Measurements from ENCODE around the gene MXRA8. TPM values are rescaled to one million over a fixed set of nuclear protein-coding genes. Genes with fewer than 3 reads are reported as not detected.

MXRA8 gene
- total RNA-seq, 2 donors from 2014 or later, result 23.3 to 48.5 TPM

DNA sequence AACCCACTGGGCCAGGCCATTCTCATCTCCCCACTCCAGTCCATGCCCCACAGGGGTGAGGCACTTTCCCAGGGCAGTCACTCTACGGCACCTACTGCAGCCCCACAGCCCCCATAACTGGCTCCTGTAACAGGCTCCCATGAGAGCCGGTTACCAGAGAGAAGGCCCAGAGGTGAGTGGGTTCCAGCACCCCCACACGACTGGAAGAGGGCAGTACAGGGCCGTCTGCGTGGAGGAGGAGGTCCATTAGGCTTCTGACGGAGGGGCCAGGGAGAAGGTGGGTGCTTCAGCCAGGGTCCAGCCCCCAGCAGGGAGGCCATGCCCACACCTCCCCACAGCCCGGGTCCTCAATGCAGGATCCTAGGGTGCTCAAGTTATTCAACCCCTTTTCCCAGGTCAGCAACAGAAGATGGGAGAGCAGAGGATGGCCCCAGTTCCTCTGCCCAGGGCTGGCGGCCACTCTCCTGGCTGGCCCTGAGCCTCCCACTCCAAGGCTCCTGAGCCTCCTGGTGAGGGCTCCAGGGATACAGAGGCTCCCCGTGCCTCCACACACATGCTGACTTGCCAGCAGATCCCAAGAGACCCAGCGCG is 52.2 kb downstream of the MXRA8 start:
- H3K27ac ChIP-seq, result peak overlapping the region in 2 of 4 donors; percentile 72 to 81
- no peaks in the 10 kb centered on the region for H3K36me3 ChIP-seq (replicated peaks in 1 of 2; ENCODE audit: insufficient read depth in 1 of 2, low read depth in 2 of 2)
- TF ChIP-seq POLR2A (IDR thresholded peaks at IDR 0.05), result no peak
- TF ChIP-seq, protein P1, sequence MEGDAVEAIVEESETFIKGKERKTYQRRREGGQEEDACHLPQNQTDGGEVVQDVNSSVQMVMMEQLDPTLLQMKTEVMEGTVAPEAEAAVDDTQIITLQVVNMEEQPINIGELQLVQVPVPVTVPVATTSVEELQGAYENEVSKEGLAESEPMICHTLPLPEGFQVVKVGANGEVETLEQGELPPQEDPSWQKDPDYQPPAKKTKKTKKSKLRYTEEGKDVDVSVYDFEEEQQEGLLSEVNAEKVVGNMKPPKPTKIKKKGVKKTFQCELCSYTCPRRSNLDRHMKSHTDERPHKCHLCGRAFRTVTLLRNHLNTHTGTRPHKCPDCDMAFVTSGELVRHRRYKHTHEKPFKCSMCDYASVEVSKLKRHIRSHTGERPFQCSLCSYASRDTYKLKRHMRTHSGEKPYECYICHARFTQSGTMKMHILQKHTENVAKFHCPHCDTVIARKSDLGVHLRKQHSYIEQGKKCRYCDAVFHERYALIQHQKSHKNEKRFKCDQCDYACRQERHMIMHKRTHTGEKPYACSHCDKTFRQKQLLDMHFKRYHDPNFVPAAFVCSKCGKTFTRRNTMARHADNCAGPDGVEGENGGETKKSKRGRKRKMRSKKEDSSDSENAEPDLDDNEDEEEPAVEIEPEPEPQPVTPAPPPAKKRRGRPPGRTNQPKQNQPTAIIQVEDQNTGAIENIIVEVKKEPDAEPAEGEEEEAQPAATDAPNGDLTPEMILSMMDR (IDR thresholded peaks at IDR 0.05), result no peak
- WGBS, 2 donors, result 51 to 85% methylated on average over 3 to 10 of the region's 11 CpGs
- DNase-seq (no peak), ATAC-seq (no peak)
- peaks cover 51% of the 10 kb centered on the region for H3K4me1 ChIP-seq
- no peak overlapping the region for H3K4me3 ChIP-seq
- intact Hi-C loops (cut with DNase I), result no loop called here
- no peaks in the 10 kb centered on the region for H3K27me3 ChIP-seq
- no peaks in the 10 kb centered on the region for H3K9me3 ChIP-seq

- H3K27ac ChIP-seq, result peak overlapping the region; percentile 15 to 81 (median 52)
- intact Hi-C loops (cut with DNase I), result no loop called here
- no peaks in the 10 kb centered on the region for H3K27me3 ChIP-seq
- H3K9me3 ChIP-seq, result no peaks in the 10 kb centered on the region
- 37% methylated on average over 25 of the region's 25 CpGs; no CpG with 5 or more reads in 1 of the 2 donors for WGBS, 2 donors
- H3K4me3 ChIP-seq, result no peak overlapping the region
- TF ChIP-seq, protein P1 (IDR thresholded peaks at IDR 0.05), result no peak
- TF ChIP-seq POLR2A (IDR thresholded peaks at IDR 0.05), result no peak
- peaks cover 48% of the 10 kb centered on the region for H3K4me1 ChIP-seq
- ATAC-seq (no peak), DNase-seq (peak in 3 of 4 donors; percentile 53 to 66 (median 59))
- no peaks in the 10 kb centered on the region for H3K36me3 ChIP-seq (replicated peaks in 1 of 2; ENCODE audit: insufficient read depth in 1 of 2, low read depth in 2 of 2)
Measured at GRCh38 chr1:1305300-1306069, 52.9 kb downstream of the MXRA8 start.

DNA sequence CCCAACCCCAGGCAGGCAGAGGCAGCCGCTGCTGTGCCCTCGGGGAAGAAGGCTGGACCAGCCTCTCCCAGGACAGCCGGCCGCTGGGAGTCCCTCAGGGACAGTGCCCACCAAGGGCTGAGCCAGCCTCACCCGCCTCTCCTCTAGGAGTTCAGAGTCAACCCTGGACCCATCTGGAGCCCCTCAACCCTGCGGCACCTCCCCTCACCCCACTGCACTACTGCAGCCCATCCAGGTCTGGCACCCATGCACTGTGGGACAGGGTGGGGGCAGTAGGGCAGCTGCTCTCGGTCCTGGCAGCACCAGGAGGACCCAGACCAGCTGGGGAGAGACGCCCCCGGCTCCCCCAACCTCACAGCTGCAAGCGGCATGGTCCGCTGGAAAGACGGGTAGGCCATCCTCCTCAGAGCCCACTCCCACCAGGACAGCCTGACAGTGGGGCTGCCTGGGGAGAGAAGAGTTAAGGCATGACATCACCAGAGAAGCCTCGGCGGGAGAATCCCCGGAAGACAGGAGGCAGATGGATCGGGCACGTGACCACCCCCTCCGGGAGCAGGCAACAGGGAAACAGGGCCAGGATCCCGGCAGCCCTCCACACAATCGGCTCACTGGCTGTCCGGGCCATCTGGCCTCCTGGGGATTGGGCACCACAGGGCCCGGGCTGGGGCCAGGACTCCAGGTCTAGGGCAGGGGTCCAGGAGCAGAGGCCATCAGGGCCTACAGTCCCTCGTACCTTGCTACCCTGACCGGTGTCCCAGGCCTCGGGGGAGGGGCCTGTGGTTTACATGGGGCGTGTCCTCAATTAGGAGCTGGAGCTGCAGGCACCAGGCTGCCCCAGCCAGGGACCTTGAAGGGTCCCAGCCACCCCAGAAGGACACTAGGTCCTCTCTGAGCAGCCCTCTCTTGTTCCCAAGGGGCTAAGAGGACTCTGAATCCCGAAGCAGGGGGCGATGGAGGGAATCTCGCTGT is 53.7 kb downstream of the MXRA8 start:
- H3K27me3 ChIP-seq, result no peaks in the 10 kb centered on the region
- no peaks in the 10 kb centered on the region for H3K36me3 ChIP-seq (replicated peaks in 1 of 2; ENCODE audit: insufficient read depth in 1 of 2, low read depth in 2 of 2)
- 18 to 53% methylated on average over 4 to 25 of the region's 29 CpGs for WGBS, 2 donors
- peak overlapping the region; percentile 15 to 81 (median 52) for H3K27ac ChIP-seq
- ATAC-seq (no peak), DNase-seq (peak; percentile 55 to 76 (median 74))
- TF ChIP-seq, protein P1 (IDR thresholded peaks at IDR 0.05), result no peak
- TF ChIP-seq POLR2A (IDR thresholded peaks at IDR 0.05), result peak in 1 of 3 donors; percentile 20
- intact Hi-C loops (cut with DNase I), result no loop called here
- no peaks in the 10 kb centered on the region for H3K9me3 ChIP-seq
- H3K4me3 ChIP-seq, result no peak overlapping the region
- H3K4me1 ChIP-seq, result peaks cover 39% of the 10 kb centered on the region

- Histone ChIP-seq H3K27me3 (no peaks in the 10 kb centered on the region), H3K4me1 (peaks cover 33% of the 10 kb centered on the region), H3K27ac (no peak overlapping the region), H3K9me3 (no peaks in the 10 kb centered on the region), H3K36me3 (replicated peaks in 1 of 2; ENCODE audit: insufficient read depth in 1 of 2, low read depth in 2 of 2) (no peaks in the 10 kb centered on the region), H3K4me3 (no peak overlapping the region)
- intact Hi-C loops (cut with DNase I), result no loop called here
- no peak for ATAC-seq
- no peak for DNase-seq
- TF ChIP-seq POLR2A (IDR thresholded peaks at IDR 0.05), result no peak
- TF ChIP-seq, protein P1 (IDR thresholded peaks at IDR 0.05), result no peak
- WGBS, 2 donors, result 90 to 96% methylated on average over 7 to 13 of the region's 13 CpGs
Measured at GRCh38 chr1:1303736-1304135, 54.6 kb downstream of the MXRA8 start.
